K562 (cell line): ENCODE measurements around the gene SREBF1. TPM values are rescaled to one million over a fixed set of nuclear protein-coding genes. Genes with fewer than 3 reads are reported as not detected.

Experiments
- MCM3 ChIP-seq: fragments of 450-650 bp; IDR thresholded peaks from 2 replicates; pipeline ENCODE4 v1.6.1; 2016
- YY1 ChIP-seq, 3 experiments: IDR thresholded peaks; 2 replicates each; pipeline ENCODE4 v1.6.1; 2011; ENCODE audit warnings: low read length in 2 of 3, mild to moderate bottlenecking in 2 of 3, moderate library complexity in 2 of 3, borderline replicate concordance in 1 of 3, control low read depth in 1 of 3, low read depth in 1 of 3; ENCODE audit not compliant: insufficient read depth in 3 of 3, insufficient replicate concordance in 2 of 3, control insufficient read depth in 1 of 3, insufficient read length in 1 of 3; ENCODE audit errors: extremely low read depth in 1 of 3
- ZNF280B ChIP-seq: fragments of 250-450 bp; sonication (Bioruptor Pico); IDR thresholded peaks from 2 replicates; pipeline ENCODE4 v1.5.1; 2021; ENCODE audit warnings: mild to moderate bottlenecking
- ZNF408 ChIP-seq: fragments of 250-450 bp; sonication (Bioruptor Pico); IDR thresholded peaks from 2 replicates; pipeline ENCODE4 v1.4.0; 2020; ENCODE audit warnings: low read depth, mild to moderate bottlenecking, moderate library complexity
- polyA plus RNA-seq, 8 experiments: library from polyadenylated mRNA; depleted of rRNA in 4 of 8; stranded (reverse) in 5 of 8; unstranded in 3 of 8; fragments of >200 nt; fragmentation: Nextera tagmentation in 2 of 8; fragmentation: Illumina TruSeq in 1 of 8; extraction: Ambion mirVana in 2 of 8; extraction: Trizol in 1 of 8; gene quantifications; 2 replicates each; pipeline versions ENCODE4 v1.2.1 to v1.2.3, GENCODE V29; 2011 to 2014; ENCODE audit warnings: inconsistent platforms in 1 of 8, missing spikeins in 1 of 8
- total RNA-seq, 7 experiments: library from RNA; depleted of rRNA in 6 of 7; stranded (reverse); fragments of >200 nt in 6 of 7; fragmentation: Illumina TruSeq in 2 of 7; extraction: Trizol in 2 of 7; gene quantifications; 2 replicates each; pipeline versions ENCODE4 v1.2.1 to v1.2.3, GENCODE V29; 2011 to 2021; ENCODE audit warnings: low replicate concordance in 1 of 7
- TF ChIP-seq, protein P1 (sequence below): fragments of 450-650 bp; conservative IDR thresholded peaks from 2 replicates; pipeline ENCODE4 v1.6.1; 2016; ENCODE audit warnings: missing genetic modification characterization, low read depth, mild to moderate bottlenecking, control low read depth, missing compliant biosample characterization
- TF ChIP-seq, protein P2 (sequence below): fragments of 450-650 bp; IDR thresholded peaks from 2 replicates; pipeline ENCODE4 v1.6.1; 2016; ENCODE audit warnings: missing biosample characterization, missing genetic modification characterization
- TF ChIP-seq, protein P3 (sequence below): fragments of 200-400 bp; formaldehyde crosslinking; IDR thresholded peaks from 2 replicates; pipeline ENCODE4 v1.6.1; 2017; ENCODE audit warnings: mild to moderate bottlenecking, low read depth, low read length, moderate library complexity
- TF ChIP-seq, protein P4 (sequence below): fragments of 450-650 bp; IDR thresholded peaks from 2 replicates; pipeline ENCODE4 v1.6.1; 2016; ENCODE audit warnings: borderline replicate concordance
- TF ChIP-seq, protein P5 (sequence below): fragments of 250-450 bp; sonication (Bioruptor Pico); IDR thresholded peaks from 2 replicates; pipeline ENCODE4 v1.4.0; 2020; ENCODE audit warnings: mild to moderate bottlenecking, moderate library complexity, borderline replicate concordance

Gene SREBF1
- total and polyA plus RNA-seq, 9 of the 15 experiments (the other 6 are each of a cell fraction or from before 2014, with no cell fraction given), result 1.6 to 169 (median 69.4) TPM

DNA sequence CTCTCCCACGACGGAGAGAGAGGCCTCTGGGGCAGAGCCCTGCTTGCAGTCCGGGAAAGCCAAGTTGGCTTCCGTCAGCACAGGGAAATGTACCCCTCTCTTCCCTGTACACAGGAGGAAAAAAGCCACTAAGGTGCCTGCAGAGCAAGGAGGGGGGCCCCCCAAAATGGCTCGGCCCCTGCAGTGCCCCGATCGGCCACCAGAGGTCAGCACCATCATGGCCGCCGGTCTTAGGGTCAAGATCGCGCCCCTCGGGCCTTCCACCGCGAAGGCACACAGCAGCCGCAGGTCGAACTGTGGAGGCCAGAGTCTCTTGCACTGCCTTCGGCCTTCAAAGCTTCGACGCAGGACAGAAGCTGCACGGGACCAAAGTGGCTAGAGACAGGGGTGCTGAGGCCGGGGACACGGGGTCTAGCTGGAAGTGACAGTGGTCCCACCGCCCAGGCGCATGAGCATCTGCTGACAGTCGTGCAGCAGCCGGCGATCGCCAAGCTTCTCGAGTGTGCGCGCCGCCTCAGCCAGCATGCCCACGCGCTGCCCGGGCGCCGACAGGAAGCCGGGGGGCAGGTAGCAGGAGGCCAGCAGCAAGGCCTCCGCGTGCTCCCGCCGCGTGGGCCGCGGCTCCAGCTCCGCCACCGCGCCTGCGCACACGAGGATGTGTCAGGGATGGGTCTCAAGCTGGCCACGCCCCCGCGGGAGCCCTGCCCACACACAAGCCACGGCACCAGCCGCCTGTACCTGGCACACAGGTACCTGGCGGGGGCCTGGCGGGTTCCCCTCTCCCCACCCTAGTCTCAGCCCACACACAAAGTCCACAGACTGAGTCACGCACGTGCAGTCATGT lies 24.4 kb downstream of the SREBF1 start (continued):
- TF ChIP-seq, protein P1, sequence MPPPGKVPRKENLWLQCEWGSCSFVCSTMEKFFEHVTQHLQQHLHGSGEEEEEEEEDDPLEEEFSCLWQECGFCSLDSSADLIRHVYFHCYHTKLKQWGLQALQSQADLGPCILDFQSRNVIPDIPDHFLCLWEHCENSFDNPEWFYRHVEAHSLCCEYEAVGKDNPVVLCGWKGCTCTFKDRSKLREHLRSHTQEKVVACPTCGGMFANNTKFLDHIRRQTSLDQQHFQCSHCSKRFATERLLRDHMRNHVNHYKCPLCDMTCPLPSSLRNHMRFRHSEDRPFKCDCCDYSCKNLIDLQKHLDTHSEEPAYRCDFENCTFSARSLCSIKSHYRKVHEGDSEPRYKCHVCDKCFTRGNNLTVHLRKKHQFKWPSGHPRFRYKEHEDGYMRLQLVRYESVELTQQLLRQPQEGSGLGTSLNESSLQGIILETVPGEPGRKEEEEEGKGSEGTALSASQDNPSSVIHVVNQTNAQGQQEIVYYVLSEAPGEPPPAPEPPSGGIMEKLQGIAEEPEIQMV (tag), result no peak
- TF ChIP-seq YY1 (IDR thresholded peaks at IDR 0.05; ENCODE audit: borderline replicate concordance in 1 of 3, control insufficient read depth in 1 of 3, extremely low read depth in 1 of 3, insufficient read depth in 3 of 3, insufficient read length in 1 of 3, insufficient replicate concordance in 2 of 3, low read depth in 1 of 3, low read length in 2 of 3), result peak; percentile 45 to 89 (median 83)
- no peak for TF ChIP-seq ZNF280B (CRISPR knock-in tag)
- TF ChIP-seq, protein P2, sequence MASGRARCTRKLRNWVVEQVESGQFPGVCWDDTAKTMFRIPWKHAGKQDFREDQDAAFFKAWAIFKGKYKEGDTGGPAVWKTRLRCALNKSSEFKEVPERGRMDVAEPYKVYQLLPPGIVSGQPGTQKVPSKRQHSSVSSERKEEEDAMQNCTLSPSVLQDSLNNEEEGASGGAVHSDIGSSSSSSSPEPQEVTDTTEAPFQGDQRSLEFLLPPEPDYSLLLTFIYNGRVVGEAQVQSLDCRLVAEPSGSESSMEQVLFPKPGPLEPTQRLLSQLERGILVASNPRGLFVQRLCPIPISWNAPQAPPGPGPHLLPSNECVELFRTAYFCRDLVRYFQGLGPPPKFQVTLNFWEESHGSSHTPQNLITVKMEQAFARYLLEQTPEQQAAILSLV, result no peak
- TF ChIP-seq, protein P3, sequence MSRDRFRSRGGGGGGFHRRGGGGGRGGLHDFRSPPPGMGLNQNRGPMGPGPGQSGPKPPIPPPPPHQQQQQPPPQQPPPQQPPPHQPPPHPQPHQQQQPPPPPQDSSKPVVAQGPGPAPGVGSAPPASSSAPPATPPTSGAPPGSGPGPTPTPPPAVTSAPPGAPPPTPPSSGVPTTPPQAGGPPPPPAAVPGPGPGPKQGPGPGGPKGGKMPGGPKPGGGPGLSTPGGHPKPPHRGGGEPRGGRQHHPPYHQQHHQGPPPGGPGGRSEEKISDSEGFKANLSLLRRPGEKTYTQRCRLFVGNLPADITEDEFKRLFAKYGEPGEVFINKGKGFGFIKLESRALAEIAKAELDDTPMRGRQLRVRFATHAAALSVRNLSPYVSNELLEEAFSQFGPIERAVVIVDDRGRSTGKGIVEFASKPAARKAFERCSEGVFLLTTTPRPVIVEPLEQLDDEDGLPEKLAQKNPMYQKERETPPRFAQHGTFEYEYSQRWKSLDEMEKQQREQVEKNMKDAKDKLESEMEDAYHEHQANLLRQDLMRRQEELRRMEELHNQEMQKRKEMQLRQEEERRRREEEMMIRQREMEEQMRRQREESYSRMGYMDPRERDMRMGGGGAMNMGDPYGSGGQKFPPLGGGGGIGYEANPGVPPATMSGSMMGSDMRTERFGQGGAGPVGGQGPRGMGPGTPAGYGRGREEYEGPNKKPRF, result no peak
- TF ChIP-seq, protein P4, sequence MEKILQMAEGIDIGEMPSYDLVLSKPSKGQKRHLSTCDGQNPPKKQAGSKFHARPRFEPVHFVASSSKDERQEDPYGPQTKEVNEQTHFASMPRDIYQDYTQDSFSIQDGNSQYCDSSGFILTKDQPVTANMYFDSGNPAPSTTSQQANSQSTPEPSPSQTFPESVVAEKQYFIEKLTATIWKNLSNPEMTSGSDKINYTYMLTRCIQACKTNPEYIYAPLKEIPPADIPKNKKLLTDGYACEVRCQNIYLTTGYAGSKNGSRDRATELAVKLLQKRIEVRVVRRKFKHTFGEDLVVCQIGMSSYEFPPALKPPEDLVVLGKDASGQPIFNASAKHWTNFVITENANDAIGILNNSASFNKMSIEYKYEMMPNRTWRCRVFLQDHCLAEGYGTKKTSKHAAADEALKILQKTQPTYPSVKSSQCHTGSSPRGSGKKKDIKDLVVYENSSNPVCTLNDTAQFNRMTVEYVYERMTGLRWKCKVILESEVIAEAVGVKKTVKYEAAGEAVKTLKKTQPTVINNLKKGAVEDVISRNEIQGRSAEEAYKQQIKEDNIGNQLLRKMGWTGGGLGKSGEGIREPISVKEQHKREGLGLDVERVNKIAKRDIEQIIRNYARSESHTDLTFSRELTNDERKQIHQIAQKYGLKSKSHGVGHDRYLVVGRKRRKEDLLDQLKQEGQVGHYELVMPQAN, result no peak
- TF ChIP-seq MCM3, result no peak
- no peak for TF ChIP-seq ZNF408 (CRISPR knock-in tag)
- TF ChIP-seq, protein P5, sequence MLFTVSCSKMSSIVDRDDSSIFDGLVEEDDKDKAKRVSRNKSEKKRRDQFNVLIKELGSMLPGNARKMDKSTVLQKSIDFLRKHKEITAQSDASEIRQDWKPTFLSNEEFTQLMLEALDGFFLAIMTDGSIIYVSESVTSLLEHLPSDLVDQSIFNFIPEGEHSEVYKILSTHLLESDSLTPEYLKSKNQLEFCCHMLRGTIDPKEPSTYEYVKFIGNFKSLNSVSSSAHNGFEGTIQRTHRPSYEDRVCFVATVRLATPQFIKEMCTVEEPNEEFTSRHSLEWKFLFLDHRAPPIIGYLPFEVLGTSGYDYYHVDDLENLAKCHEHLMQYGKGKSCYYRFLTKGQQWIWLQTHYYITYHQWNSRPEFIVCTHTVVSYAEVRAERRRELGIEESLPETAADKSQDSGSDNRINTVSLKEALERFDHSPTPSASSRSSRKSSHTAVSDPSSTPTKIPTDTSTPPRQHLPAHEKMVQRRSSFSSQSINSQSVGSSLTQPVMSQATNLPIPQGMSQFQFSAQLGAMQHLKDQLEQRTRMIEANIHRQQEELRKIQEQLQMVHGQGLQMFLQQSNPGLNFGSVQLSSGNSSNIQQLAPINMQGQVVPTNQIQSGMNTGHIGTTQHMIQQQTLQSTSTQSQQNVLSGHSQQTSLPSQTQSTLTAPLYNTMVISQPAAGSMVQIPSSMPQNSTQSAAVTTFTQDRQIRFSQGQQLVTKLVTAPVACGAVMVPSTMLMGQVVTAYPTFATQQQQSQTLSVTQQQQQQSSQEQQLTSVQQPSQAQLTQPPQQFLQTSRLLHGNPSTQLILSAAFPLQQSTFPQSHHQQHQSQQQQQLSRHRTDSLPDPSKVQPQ (CRISPR knock-in tag), result no peak
